Pons (tissue), 1 donor: Measurements from ENCODE around the gene MEIOSIN.
A peak's percentile ranks its signal among the peaks of the same experiment; 100 is the strongest.
"Not testable (repeated sequence)": the region's sequence is repeated elsewhere in the genome, so short reads cannot be mapped to it uniquely, and the experiment has no call there.

Source experiments
- DNase-seq: peaks from one replicate; pipeline ENCODE4 v3.0.0-alpha.2; 2016; ENCODE audit warnings: low spot score

MEIOSIN gene

GRCh38 chr19:45733160-45733810 is at the start of gene MEIOSIN:
MEIOSIN (plus strand) TSS chr19:45733439; CDS start chr19:45735377, 1,938 bp downstream.
- no peak for DNase-seq

- not testable (repeated sequence) for DNase-seq
Measured at GRCh38 chr19:45685045-45685444, 48.2 kb upstream of the MEIOSIN start.

- DNase-seq = no peak
Measured at GRCh38 chr19:45687599-45687998, 45.6 kb upstream of the MEIOSIN start.

- peak; percentile 95 for DNase-seq
Measured at GRCh38 chr19:45691516-45692186, 41.6 kb upstream of the MEIOSIN start, which contains the start of gene SNRPD2. SNRPD2 (minus strand) TSS chr19:45691953; CDS start chr19:45691888, 65 bp downstream.

GRCh38 chr19:45692187-45693105 is 40.8 kb upstream of the MEIOSIN start, which contains the start of gene QPCTL:
QPCTL (plus strand) TSS chr19:45692666; CDS start chr19:45692704, 38 bp downstream.
- DNase-seq = peak; percentile 100

- DNase-seq = peak; percentile 60
Measured at GRCh38 chr19:45693106-45693788, 40.0 kb upstream of the MEIOSIN start.

- no peak for DNase-seq
Measured at GRCh38 chr19:45701676-45702075, 31.6 kb upstream of the MEIOSIN start.

- DNase-seq = no peak
Measured at GRCh38 chr19:45705115-45705514, 28.1 kb upstream of the MEIOSIN start.

GRCh38 chr19:45705710-45706415 is 27.4 kb upstream of the MEIOSIN start:
- DNase-seq = no peak

GRCh38 chr19:45710356-45711130 is 22.7 kb upstream of the MEIOSIN start:
- no peak for DNase-seq

- DNase-seq = no peak
Measured at GRCh38 chr19:45711851-45712698, 21.2 kb upstream of the MEIOSIN start.

- DNase-seq = no peak
Measured at GRCh38 chr19:45712699-45713067, 20.6 kb upstream of the MEIOSIN start.

- DNase-seq = no peak
Measured at GRCh38 chr19:45713141-45713540, 20.1 kb upstream of the MEIOSIN start.

GRCh38 chr19:45715139-45715538 is 18.1 kb upstream of the MEIOSIN start:
- no peak for DNase-seq

- peak; percentile 56 for DNase-seq
Measured at GRCh38 chr19:45716359-45717130, 16.7 kb upstream of the MEIOSIN start.

- DNase-seq = peak; percentile 100
Measured at GRCh38 chr19:45717131-45717982, 15.9 kb upstream of the MEIOSIN start.

- DNase-seq = no peak
Measured at GRCh38 chr19:45717983-45718650, 15.1 kb upstream of the MEIOSIN start.
